HEK293 (cell line): ENCODE results near the gene ARHGAP8.
A peak's percentile ranks its signal among the peaks of the same experiment; 100 is the strongest.

ENCODE experiments used
- BCL11A ChIP-seq: fragments of 450-650 bp; formaldehyde crosslinking; IDR thresholded peaks from 2 replicates; pipeline ENCODE4 v1.5.1; 2016; ENCODE audit warnings: low read depth, missing biosample characterization, missing genetic modification characterization
- BCL11B ChIP-seq: fragments of 450-650 bp; formaldehyde crosslinking; IDR thresholded peaks from 2 replicates; pipeline ENCODE4 v1.5.1; 2016; ENCODE audit warnings: low read depth, missing biosample characterization, missing genetic modification characterization
- FEZF1 ChIP-seq: fragments of 450-650 bp; formaldehyde crosslinking; IDR thresholded peaks from 2 replicates; pipeline ENCODE4 v1.5.1; 2016; ENCODE audit warnings: missing biosample characterization, missing genetic modification characterization
- IKZF3 ChIP-seq: fragments of 450-650 bp; IDR thresholded peaks from 2 replicates; pipeline ENCODE4 v1.5.0; 2018; ENCODE audit warnings: missing biosample characterization, mild to moderate bottlenecking, missing genetic modification characterization, moderate library complexity
- KLF1 ChIP-seq: fragments of 450-650 bp; formaldehyde crosslinking; IDR thresholded peaks from 2 replicates; pipeline ENCODE4 v1.5.1; 2016; ENCODE audit warnings: missing biosample characterization, missing genetic modification characterization
- KLF16 ChIP-seq: fragments of 450-650 bp; formaldehyde crosslinking; IDR thresholded peaks from 2 replicates; pipeline ENCODE4 v1.5.1; 2017; ENCODE audit warnings: missing biosample characterization, missing genetic modification characterization
- KLF8 ChIP-seq: fragments of 450-650 bp; formaldehyde crosslinking; IDR thresholded peaks from 2 replicates; pipeline ENCODE4 v1.5.1; 2016; ENCODE audit warnings: missing biosample characterization, missing genetic modification characterization
- ZBTB1 ChIP-seq: fragments of 450-650 bp; formaldehyde crosslinking; IDR thresholded peaks from 2 replicates; pipeline ENCODE4 v1.5.1; 2016; ENCODE audit warnings: missing biosample characterization, missing genetic modification characterization
- ZBTB17 ChIP-seq: fragments of 450-650 bp; formaldehyde crosslinking; IDR thresholded peaks from 2 replicates; pipeline ENCODE4 v1.5.1; 2016; ENCODE audit warnings: missing biosample characterization, missing genetic modification characterization
- ZBTB48 ChIP-seq: fragments of 450-650 bp; formaldehyde crosslinking; IDR thresholded peaks from 2 replicates; pipeline ENCODE4 v1.5.1; 2016; ENCODE audit warnings: missing biosample characterization, missing genetic modification characterization
- ZNF174 ChIP-seq: fragments of 450-650 bp; formaldehyde crosslinking; IDR thresholded peaks from 2 replicates; pipeline ENCODE4 v1.5.0; 2017; ENCODE audit warnings: missing biosample characterization, mild to moderate bottlenecking, missing genetic modification characterization
- ZNF175 ChIP-seq: fragments of 450-650 bp; formaldehyde crosslinking; IDR thresholded peaks from 2 replicates; pipeline ENCODE4 v1.5.1; 2016; ENCODE audit warnings: missing biosample characterization, missing genetic modification characterization
- ZNF202 ChIP-seq: fragments of 450-650 bp; formaldehyde crosslinking; IDR thresholded peaks from 2 replicates; pipeline ENCODE4 v1.5.1; 2016; ENCODE audit warnings: missing biosample characterization, missing genetic modification characterization, borderline replicate concordance
- ZNF221 ChIP-seq: fragments of 450-650 bp; formaldehyde crosslinking; IDR thresholded peaks from 2 replicates; pipeline ENCODE4 v1.5.1; 2017; ENCODE audit warnings: missing biosample characterization, missing genetic modification characterization, borderline replicate concordance
- ZNF350 ChIP-seq: fragments of 450-650 bp; formaldehyde crosslinking; IDR thresholded peaks from 2 replicates; pipeline ENCODE4 v1.5.0; 2017; ENCODE audit warnings: missing biosample characterization, mild to moderate bottlenecking, missing genetic modification characterization
- ZNF354C ChIP-seq: fragments of 450-650 bp; formaldehyde crosslinking; IDR thresholded peaks from 2 replicates; pipeline ENCODE4 v1.5.1; 2016; ENCODE audit warnings: missing biosample characterization, missing genetic modification characterization, low read depth, borderline replicate concordance
- ZNF416 ChIP-seq: fragments of 450-650 bp; formaldehyde crosslinking; IDR thresholded peaks from 2 replicates; pipeline ENCODE4 v1.5.1; 2016; ENCODE audit warnings: missing biosample characterization, missing genetic modification characterization
- ZNF501 ChIP-seq: fragments of 450-650 bp; formaldehyde crosslinking; IDR thresholded peaks from 2 replicates; pipeline ENCODE4 v1.5.1; 2016; ENCODE audit warnings: missing biosample characterization, missing genetic modification characterization
- ZNF585B ChIP-seq: fragments of 450-650 bp; formaldehyde crosslinking; IDR thresholded peaks from 2 replicates; pipeline ENCODE4 v1.5.1; 2016; ENCODE audit warnings: missing biosample characterization, missing genetic modification characterization
- ZNF624 ChIP-seq: fragments of 450-650 bp; formaldehyde crosslinking; IDR thresholded peaks from 2 replicates; pipeline ENCODE4 v1.5.1; 2017; ENCODE audit warnings: missing biosample characterization, missing genetic modification characterization
- ZNF629 ChIP-seq: fragments of 450-650 bp; formaldehyde crosslinking; IDR thresholded peaks from 2 replicates; pipeline ENCODE4 v1.5.1; 2017; ENCODE audit warnings: missing biosample characterization, missing genetic modification characterization
- ZNF791 ChIP-seq: fragments of 450-650 bp; formaldehyde crosslinking; IDR thresholded peaks from 2 replicates; pipeline ENCODE4 v1.5.1; 2016; ENCODE audit warnings: missing biosample characterization, missing genetic modification characterization
- ZSCAN30 ChIP-seq: fragments of 450-650 bp; IDR thresholded peaks from 2 replicates; pipeline ENCODE4 v1.5.1; 2018; ENCODE audit warnings: missing biosample characterization, mild to moderate bottlenecking, missing genetic modification characterization, moderate library complexity
- TF ChIP-seq, protein P1 (sequence below): fragments of 450-650 bp; formaldehyde crosslinking; IDR thresholded peaks from 2 replicates; pipeline ENCODE4 v1.5.1; 2016; ENCODE audit warnings: missing biosample characterization, missing genetic modification characterization, low read depth
- TF ChIP-seq, protein P2 (sequence below): fragments of 450-650 bp; formaldehyde crosslinking; IDR thresholded peaks from 2 replicates; pipeline ENCODE4 v1.5.1; 2016; ENCODE audit warnings: missing biosample characterization, missing genetic modification characterization
- TF ChIP-seq, protein P3 (sequence below): fragments of 450-650 bp; formaldehyde crosslinking; IDR thresholded peaks from 2 replicates; pipeline ENCODE4 v1.5.1; 2017; ENCODE audit warnings: missing biosample characterization, missing genetic modification characterization
- TF ChIP-seq, protein P4 (sequence below): fragments of 450-650 bp; formaldehyde crosslinking; IDR thresholded peaks from 2 replicates; pipeline ENCODE4 v1.5.1; 2016; ENCODE audit warnings: missing biosample characterization, missing genetic modification characterization
- TF ChIP-seq, protein P5 (sequence below): fragments of 450-650 bp; formaldehyde crosslinking; IDR thresholded peaks from 2 replicates; pipeline ENCODE4 v1.5.1; 2017; ENCODE audit warnings: missing biosample characterization, mild to moderate bottlenecking, missing genetic modification characterization, moderate library complexity
- TF ChIP-seq, protein P6 (sequence below): fragments of 450-650 bp; formaldehyde crosslinking; IDR thresholded peaks from 2 replicates; pipeline ENCODE4; 2016; ENCODE audit warnings: missing biosample characterization, missing genetic modification characterization

Gene ARHGAP8

DNA sequence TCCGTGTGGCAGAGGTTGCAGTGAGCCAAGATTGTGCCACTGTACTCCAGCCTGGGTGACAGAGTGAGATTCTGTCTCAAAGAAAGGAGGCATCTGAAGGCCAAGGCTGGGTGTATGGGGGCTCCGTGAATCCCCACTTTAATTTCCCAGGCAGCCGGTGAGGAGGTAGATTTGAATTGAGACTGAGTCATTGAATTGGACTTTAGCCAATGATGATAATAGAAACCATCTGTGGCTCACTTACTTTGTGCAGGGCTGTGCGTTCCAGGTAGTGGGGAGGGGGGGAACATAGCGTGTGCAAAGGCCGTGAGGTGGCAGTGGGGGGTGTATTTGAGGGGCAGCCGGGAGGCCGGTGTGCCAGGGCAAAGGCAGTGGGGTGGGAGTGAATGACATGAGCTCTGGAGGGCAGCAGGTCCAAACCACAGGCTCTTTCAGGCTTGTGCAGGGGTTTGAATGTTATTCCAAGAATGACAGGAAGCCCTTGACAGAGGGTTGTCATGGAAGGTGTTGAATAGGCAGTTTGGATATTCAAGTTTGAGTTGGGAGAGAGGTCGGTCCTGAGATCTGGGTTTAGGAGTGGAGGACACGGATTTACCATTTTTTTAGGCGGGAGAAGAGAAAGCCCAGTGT lies 6.1 kb downstream of the ARHGAP8 start (continued):
- TF ChIP-seq ZNF624 (tag by site-specific recombination) = no peak
- TF ChIP-seq ZNF175 (tag by site-specific recombination) = no peak
- TF ChIP-seq ZBTB48 = no peak
- no peak for TF ChIP-seq ZNF350 (tag by site-specific recombination)
- no peak for TF ChIP-seq ZNF416 (tag by site-specific recombination)
- peak; percentile 56 for TF ChIP-seq ZNF629
- no peak for TF ChIP-seq ZNF202 (tag by site-specific recombination)
- TF ChIP-seq ZNF174 = no peak
- no peak for TF ChIP-seq KLF16
- TF ChIP-seq, protein P1, sequence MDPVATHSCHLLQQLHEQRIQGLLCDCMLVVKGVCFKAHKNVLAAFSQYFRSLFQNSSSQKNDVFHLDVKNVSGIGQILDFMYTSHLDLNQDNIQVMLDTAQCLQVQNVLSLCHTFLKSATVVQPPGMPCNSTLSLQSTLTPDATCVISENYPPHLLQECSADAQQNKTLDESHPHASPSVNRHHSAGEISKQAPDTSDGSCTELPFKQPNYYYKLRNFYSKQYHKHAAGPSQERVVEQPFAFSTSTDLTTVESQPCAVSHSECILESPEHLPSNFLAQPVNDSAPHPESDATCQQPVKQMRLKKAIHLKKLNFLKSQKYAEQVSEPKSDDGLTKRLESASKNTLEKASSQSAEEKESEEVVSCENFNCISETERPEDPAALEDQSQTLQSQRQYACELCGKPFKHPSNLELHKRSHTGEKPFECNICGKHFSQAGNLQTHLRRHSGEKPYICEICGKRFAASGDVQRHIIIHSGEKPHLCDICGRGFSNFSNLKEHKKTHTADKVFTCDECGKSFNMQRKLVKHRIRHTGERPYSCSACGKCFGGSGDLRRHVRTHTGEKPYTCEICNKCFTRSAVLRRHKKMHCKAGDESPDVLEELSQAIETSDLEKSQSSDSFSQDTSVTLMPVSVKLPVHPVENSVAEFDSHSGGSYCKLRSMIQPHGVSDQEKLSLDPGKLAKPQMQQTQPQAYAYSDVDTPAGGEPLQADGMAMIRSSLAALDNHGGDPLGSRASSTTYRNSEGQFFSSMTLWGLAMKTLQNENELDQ (tag by site-specific recombination) = no peak
- TF ChIP-seq, protein P2, sequence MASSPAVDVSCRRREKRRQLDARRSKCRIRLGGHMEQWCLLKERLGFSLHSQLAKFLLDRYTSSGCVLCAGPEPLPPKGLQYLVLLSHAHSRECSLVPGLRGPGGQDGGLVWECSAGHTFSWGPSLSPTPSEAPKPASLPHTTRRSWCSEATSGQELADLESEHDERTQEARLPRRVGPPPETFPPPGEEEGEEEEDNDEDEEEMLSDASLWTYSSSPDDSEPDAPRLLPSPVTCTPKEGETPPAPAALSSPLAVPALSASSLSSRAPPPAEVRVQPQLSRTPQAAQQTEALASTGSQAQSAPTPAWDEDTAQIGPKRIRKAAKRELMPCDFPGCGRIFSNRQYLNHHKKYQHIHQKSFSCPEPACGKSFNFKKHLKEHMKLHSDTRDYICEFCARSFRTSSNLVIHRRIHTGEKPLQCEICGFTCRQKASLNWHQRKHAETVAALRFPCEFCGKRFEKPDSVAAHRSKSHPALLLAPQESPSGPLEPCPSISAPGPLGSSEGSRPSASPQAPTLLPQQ (tag by site-specific recombination) = peak; percentile 90
- no peak for TF ChIP-seq ZBTB1 (tag by site-specific recombination)
- TF ChIP-seq, protein P3, sequence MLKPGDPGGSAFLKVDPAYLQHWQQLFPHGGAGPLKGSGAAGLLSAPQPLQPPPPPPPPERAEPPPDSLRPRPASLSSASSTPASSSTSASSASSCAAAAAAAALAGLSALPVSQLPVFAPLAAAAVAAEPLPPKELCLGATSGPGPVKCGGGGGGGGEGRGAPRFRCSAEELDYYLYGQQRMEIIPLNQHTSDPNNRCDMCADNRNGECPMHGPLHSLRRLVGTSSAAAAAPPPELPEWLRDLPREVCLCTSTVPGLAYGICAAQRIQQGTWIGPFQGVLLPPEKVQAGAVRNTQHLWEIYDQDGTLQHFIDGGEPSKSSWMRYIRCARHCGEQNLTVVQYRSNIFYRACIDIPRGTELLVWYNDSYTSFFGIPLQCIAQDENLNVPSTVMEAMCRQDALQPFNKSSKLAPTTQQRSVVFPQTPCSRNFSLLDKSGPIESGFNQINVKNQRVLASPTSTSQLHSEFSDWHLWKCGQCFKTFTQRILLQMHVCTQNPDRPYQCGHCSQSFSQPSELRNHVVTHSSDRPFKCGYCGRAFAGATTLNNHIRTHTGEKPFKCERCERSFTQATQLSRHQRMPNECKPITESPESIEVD (tag by site-specific recombination) = no peak
- TF ChIP-seq ZNF354C = no peak
- no peak for TF ChIP-seq ZNF791 (tag by site-specific recombination)
- TF ChIP-seq ZNF585B (tag by site-specific recombination) = no peak
- TF ChIP-seq ZSCAN30 = no peak
- 0 out of 2 replicates have a peak, but pooled peaks have one; percentile 29 for TF ChIP-seq ZBTB17 (tag by site-specific recombination)
- no peak for TF ChIP-seq ZNF501 (tag by site-specific recombination)
- TF ChIP-seq KLF1 (tag by site-specific recombination) = no peak; the same call in 1 of the 2 replicates
- TF ChIP-seq BCL11A = peak; percentile 65; the same call in 1 of the 2 replicates
- TF ChIP-seq KLF8 (tag by site-specific recombination) = no peak
- no peak for TF ChIP-seq FEZF1 (tag by site-specific recombination)
- TF ChIP-seq, protein P4, sequence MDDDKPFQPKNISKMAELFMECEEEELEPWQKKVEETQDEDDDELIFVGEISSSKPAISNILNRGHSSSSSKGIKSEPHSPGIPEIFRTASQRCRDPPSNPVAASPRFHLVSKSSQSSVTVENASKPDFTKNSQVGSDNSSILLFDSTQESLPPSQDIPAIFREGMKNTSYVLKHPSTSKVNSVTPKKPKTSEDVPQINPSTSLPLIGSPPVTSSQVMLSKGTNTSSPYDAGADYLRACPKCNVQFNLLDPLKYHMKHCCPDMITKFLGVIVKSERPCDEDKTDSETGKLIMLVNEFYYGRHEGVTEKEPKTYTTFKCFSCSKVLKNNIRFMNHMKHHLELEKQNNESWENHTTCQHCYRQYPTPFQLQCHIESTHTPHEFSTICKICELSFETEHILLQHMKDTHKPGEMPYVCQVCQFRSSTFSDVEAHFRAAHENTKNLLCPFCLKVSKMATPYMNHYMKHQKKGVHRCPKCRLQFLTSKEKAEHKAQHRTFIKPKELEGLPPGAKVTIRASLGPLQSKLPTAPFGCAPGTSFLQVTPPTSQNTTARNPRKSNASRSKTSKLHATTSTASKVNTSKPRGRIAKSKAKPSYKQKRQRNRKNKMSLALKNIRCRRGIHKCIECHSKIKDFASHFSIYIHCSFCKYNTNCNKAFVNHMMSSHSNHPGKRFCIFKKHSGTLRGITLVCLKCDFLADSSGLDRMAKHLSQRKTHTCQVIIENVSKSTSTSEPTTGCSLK (tag by site-specific recombination) = no peak
- TF ChIP-seq IKZF3 = no peak
- TF ChIP-seq, protein P5, sequence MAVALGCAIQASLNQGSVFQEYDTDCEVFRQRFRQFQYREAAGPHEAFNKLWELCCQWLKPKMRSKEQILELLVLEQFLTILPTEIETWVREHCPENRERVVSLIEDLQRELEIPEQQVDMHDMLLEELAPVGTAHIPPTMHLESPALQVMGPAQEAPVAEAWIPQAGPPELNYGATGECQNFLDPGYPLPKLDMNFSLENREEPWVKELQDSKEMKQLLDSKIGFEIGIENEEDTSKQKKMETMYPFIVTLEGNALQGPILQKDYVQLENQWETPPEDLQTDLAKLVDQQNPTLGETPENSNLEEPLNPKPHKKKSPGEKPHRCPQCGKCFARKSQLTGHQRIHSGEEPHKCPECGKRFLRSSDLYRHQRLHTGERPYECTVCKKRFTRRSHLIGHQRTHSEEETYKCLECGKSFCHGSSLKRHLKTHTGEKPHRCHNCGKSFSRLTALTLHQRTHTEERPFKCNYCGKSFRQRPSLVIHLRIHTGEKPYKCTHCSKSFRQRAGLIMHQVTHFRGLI (tag by site-specific recombination) = no peak
- TF ChIP-seq BCL11B (tag by site-specific recombination) = no peak
- TF ChIP-seq, protein P6, sequence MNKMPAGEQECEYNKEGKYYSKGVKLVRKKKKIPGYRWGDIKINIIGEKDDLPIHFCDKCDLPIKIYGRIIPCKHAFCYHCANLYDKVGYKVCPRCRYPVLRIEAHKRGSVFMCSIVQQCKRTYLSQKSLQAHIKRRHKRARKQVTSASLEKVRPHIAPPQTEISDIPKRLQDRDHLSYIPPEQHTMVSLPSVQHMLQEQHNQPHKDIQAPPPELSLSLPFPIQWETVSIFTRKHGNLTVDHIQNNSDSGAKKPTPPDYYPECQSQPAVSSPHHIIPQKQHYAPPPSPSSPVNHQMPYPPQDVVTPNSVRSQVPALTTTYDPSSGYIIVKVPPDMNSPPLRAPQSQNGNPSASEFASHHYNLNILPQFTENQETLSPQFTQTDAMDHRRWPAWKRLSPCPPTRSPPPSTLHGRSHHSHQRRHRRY = no peak
- no peak for TF ChIP-seq ZNF221 (tag by site-specific recombination)
